ENCODE measurements around the gene ZNF467.

The ZNF467 gene

GRCh38 chr7:149759093-149759860 is 14.1 kb downstream of the ZNF467 start:
- CTCF ChIA-PET: no interaction called here
- POLR2A ChIA-PET (ENCODE audit: low non-redundant PET): no interaction called here
- no peak for TF ChIP-seq CTCF (conservative IDR thresholded peaks at IDR 0.05; ENCODE audit: low read depth)

GRCh38 chr7:149753375-149754233 is 19.8 kb downstream of the ZNF467 start:
- ChIA-PET CTCF (interaction anchor here (0.6 kb wide), 1 partner anchor 1076 kb away, joined by 3 read pairs; no protein-coding TSS in a partner anchor), POLR2A (ENCODE audit: low non-redundant PET) (no interaction called here)
- DNase-seq (ENCODE audit: low spot score): no peak
- peak; percentile 78 for TF ChIP-seq CTCF (conservative IDR thresholded peaks at IDR 0.05; ENCODE audit: low read depth)
- no peak overlapping the region for H3K27ac ChIP-seq

More at GRCh38 chr7:149759093-149759860, 14.1 kb downstream of the ZNF467 start:
- no peak for DNase-seq (ENCODE audit: low spot score)
- H3K27ac ChIP-seq: no peak overlapping the region

DNA sequence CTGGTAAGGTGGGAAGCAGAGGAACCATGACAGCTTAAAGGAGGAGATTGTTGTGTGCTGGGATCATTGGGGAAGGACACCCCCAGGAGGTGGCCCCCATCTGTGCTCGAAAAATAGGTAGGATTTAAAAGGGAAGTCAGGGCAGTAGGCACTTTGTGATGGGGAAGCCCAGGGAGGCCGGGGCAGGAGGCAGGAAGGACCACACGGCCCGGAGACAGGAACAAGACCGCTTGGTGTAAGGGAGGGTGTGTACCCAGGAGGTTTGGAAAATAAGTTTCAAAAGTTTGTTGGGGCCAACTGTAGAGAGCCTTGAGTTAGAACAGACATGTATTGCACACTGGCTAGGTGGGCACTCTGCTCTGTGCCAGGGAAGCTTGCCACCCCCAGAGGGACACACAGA is 20.7 kb downstream of the ZNF467 start:
- TF ChIP-seq CTCF (conservative IDR thresholded peaks at IDR 0.05; ENCODE audit: low read depth): no peak
- DNase-seq (ENCODE audit: low spot score): no peak
- ChIA-PET POLR2A (ENCODE audit: low non-redundant PET) (no interaction called here), CTCF (interaction anchor here (0.6 kb wide), 2 partner anchors 299 to 1077 kb away, joined by 3 to 4 read pairs; no protein-coding TSS in a partner anchor)
- no peak overlapping the region for H3K27ac ChIP-seq

- no peak for TF ChIP-seq CTCF (conservative IDR thresholded peaks at IDR 0.05; ENCODE audit: low read depth)
- DNase-seq (ENCODE audit: low spot score): no peak
- ChIA-PET CTCF (interaction anchor here (0.5 to 1.1 kb wide), 3 partner anchors 9 to 644 kb away, joined by 3 to 4 read pairs (median 3); no protein-coding TSS in a partner anchor), POLR2A (ENCODE audit: low non-redundant PET) (no interaction called here)
- no peak overlapping the region for H3K27ac ChIP-seq
Observed at GRCh38 chr7:149751043-149751775, 22.2 kb downstream of the ZNF467 start.

- no peak for DNase-seq (ENCODE audit: low spot score)
- TF ChIP-seq CTCF (conservative IDR thresholded peaks at IDR 0.05; ENCODE audit: low read depth): no peak
- ChIA-PET CTCF (interaction anchor here (0.5 to 1.1 kb wide), 2 partner anchors 8 to 15 kb away, joined by 3 read pairs; no protein-coding TSS in a partner anchor), POLR2A (ENCODE audit: low non-redundant PET) (no interaction called here)
- H3K27ac ChIP-seq: no peak overlapping the region
Observed at GRCh38 chr7:149750122-149750845, 23.1 kb downstream of the ZNF467 start.
